ENCODE data around the gene C9orf50.

- no peak for TF ChIP-seq TAF1 (IDR thresholded peaks at IDR 0.05; ENCODE audit: low read depth, low read length)
- no peak for TF ChIP-seq POLR2A (IDR thresholded peaks at IDR 0.05; ENCODE audit: low read depth, low read length)
- no peak for TF ChIP-seq POLR2AphosphoS5 (IDR thresholded peaks at IDR 0.05; ENCODE audit: low read depth, low read length)
- TF ChIP-seq SPI1 (IDR thresholded peaks at IDR 0.05; ENCODE audit: low read depth, low read length): no peak
Observed at GRCh38 chr9:129644365-129644764, 23.5 kb upstream of the C9orf50 start.

Measured in GM12891 (cell line).